ENCODE data around the gene AKR1D1.

AKR1D1 gene

GRCh38 chr7:138095972-138096935 is 20.0 kb downstream of the AKR1D1 start:
- DNase-seq (ENCODE audit: low read depth in 2 of 2): no peak
- H3K4me3 ChIP-seq (replicated peaks in 1 of 2; ENCODE audit: low read depth in 2 of 2, low read length in 2 of 2): no peak overlapping the region
- TF ChIP-seq, protein P1, sequence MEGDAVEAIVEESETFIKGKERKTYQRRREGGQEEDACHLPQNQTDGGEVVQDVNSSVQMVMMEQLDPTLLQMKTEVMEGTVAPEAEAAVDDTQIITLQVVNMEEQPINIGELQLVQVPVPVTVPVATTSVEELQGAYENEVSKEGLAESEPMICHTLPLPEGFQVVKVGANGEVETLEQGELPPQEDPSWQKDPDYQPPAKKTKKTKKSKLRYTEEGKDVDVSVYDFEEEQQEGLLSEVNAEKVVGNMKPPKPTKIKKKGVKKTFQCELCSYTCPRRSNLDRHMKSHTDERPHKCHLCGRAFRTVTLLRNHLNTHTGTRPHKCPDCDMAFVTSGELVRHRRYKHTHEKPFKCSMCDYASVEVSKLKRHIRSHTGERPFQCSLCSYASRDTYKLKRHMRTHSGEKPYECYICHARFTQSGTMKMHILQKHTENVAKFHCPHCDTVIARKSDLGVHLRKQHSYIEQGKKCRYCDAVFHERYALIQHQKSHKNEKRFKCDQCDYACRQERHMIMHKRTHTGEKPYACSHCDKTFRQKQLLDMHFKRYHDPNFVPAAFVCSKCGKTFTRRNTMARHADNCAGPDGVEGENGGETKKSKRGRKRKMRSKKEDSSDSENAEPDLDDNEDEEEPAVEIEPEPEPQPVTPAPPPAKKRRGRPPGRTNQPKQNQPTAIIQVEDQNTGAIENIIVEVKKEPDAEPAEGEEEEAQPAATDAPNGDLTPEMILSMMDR (IDR thresholded peaks at IDR 0.05; ENCODE audit: low read depth, low read length): no peak

DNA sequence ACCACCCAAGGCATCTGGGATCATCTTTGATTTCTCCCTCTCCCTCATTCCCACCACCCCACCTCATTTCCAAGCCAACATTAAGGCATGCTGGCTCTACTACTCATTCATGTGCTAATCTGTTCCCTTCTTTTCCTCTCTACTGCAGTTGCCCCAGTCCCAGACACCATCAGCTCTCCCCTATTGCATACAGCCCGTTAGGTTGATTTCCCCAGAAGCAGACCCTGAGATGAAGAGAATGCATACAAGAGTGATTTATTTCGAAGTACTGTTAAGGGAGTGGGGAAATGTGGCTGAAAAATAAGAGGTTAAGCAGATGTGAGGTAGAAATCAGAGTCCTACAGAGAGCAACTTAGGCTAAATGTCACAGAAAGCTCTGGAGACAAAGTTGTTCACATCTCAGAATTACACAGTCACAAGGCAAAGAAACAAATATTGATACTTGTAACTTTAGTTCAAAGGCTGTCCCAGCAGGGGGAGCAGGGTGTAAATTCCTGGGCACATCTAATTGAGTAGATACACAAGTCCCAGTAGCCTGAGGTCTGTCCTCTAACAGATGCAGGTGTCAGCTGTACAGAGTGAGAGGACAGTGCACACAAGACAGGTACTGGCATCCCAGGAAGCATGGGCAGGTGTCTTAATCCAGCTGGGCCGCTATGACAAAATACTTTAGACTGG is 20.9 kb downstream of the AKR1D1 start:
- TF ChIP-seq, protein P1 (IDR thresholded peaks at IDR 0.05; ENCODE audit: low read depth, low read length): peak; percentile 45
- H3K4me3 ChIP-seq (replicated peaks in 1 of 2; ENCODE audit: low read depth in 2 of 2, low read length in 2 of 2): no peak overlapping the region
- peak; percentile 50 to 53 for DNase-seq (ENCODE audit: low read depth in 2 of 2)

- TF ChIP-seq, protein P1 (IDR thresholded peaks at IDR 0.05; ENCODE audit: low read depth, low read length): no peak
- no peak overlapping the region for H3K4me3 ChIP-seq (replicated peaks in 1 of 2; ENCODE audit: low read depth in 2 of 2, low read length in 2 of 2)
- no peak for DNase-seq (ENCODE audit: low read depth in 2 of 2)
These were observed 23.6 kb downstream of the AKR1D1 start for GRCh38 chr7:138099813-138100212.

- TF ChIP-seq, protein P1 (IDR thresholded peaks at IDR 0.05; ENCODE audit: low read depth, low read length): no peak
- DNase-seq (ENCODE audit: low read depth in 2 of 2): no peak
These were observed 29.0 kb downstream of the AKR1D1 start for GRCh38 chr7:138105221-138105620.

GRCh38 chr7:138115047-138115446 is 38.8 kb downstream of the AKR1D1 start:
- H3K4me3 ChIP-seq (replicated peaks in 1 of 2; ENCODE audit: low read depth in 2 of 2, low read length in 2 of 2): no peak overlapping the region
- DNase-seq (ENCODE audit: low read depth in 2 of 2): no peak
- TF ChIP-seq, protein P1 (IDR thresholded peaks at IDR 0.05; ENCODE audit: low read depth, low read length): no peak

More at GRCh38 chr7:138105221-138105620, 29.0 kb downstream of the AKR1D1 start:
- H3K4me3 ChIP-seq (replicated peaks in 1 of 2; ENCODE audit: low read depth in 2 of 2, low read length in 2 of 2): no peak overlapping the region

GRCh38 chr7:138116141-138116540 is 39.9 kb downstream of the AKR1D1 start:
- peak; percentile 80 to 84 for DNase-seq (ENCODE audit: low read depth in 2 of 2)
- no peak overlapping the region for H3K4me3 ChIP-seq (replicated peaks in 1 of 2; ENCODE audit: low read depth in 2 of 2, low read length in 2 of 2)
- TF ChIP-seq, protein P1 (IDR thresholded peaks at IDR 0.05; ENCODE audit: low read depth, low read length): no peak

Measured in cardiac fibroblast (primary cell).